Endothelial cell of umbilical vein (primary cell): ENCODE data around the gene HMX2.

ENCODE experiments used
- CTCF ChIP-seq, 2 donors: IDR thresholded peaks; 1 replicate in 1 of 2; 2 replicates in 1 of 2; pipeline ENCODE4 v1.5.1; 2011; ENCODE audit warnings: low read length in 2 of 2, mild to moderate bottlenecking in 2 of 2, moderate library complexity in 2 of 2, control low read depth in 1 of 2, inconsistent platforms in 1 of 2, low read depth in 1 of 2; ENCODE audit not compliant: insufficient read depth in 1 of 2; ENCODE audit errors: extremely low read depth in 1 of 2
- EZH2 ChIP-seq: IDR thresholded peaks from 2 replicates; pipeline ENCODE4 v1.6.1; 2012; ENCODE audit warnings: borderline replicate concordance, low read depth, mild to moderate bottlenecking, moderate library complexity, low read length, inconsistent platforms; ENCODE audit not compliant: severe bottlenecking
- FOS ChIP-seq: IDR thresholded peaks from 2 replicates; pipeline ENCODE4 v1.6.1; 2011; ENCODE audit warnings: mild to moderate bottlenecking, low read length, moderate library complexity, borderline replicate concordance; ENCODE audit not compliant: insufficient read depth
- MAX ChIP-seq: IDR thresholded peaks from 2 replicates; pipeline ENCODE4 v1.6.1; 2011; ENCODE audit not compliant: insufficient read depth, insufficient read length
- MYC ChIP-seq: IDR thresholded peaks from one replicate; pipeline ENCODE4 v1.6.1; 2011; ENCODE audit warnings: mild to moderate bottlenecking, low read depth, low read length
- POLR2A ChIP-seq: IDR thresholded peaks from 2 replicates; pipeline ENCODE4 v1.6.1; 2012; ENCODE audit warnings: low read depth, mild to moderate bottlenecking, control low read depth, low read length
- POLR2AphosphoS5 ChIP-seq: IDR thresholded peaks from 2 replicates; pipeline ENCODE4 v1.6.1; 2012; ENCODE audit warnings: low read depth, mild to moderate bottlenecking, control low read depth, low read length, moderate library complexity; ENCODE audit not compliant: insufficient read depth

GRCh38 chr10:123180101-123181090 is 32.5 kb downstream of the HMX2 start:
- no peak for TF ChIP-seq CTCF (IDR thresholded peaks at IDR 0.05; ENCODE audit: extremely low read depth in 1 of 2, insufficient read depth in 1 of 2, low read depth in 1 of 2, low read length in 2 of 2)
- TF ChIP-seq EZH2, result no peak
- no peak for TF ChIP-seq POLR2AphosphoS5
- TF ChIP-seq MAX, result no peak
- no peak for TF ChIP-seq POLR2A
- no peak for TF ChIP-seq FOS
- TF ChIP-seq MYC, result no peak
